H1 (cell line): ENCODE measurements around the gene DDT. TPM values are rescaled to one million over a fixed set of nuclear protein-coding genes. Genes with fewer than 3 reads are reported as not detected.
A peak's percentile ranks its signal among the peaks of the same experiment; 100 is the strongest.

ENCODE experiments used
- CTCF ChIA-PET: fragments of 300-600 bp; sonication (Branson Sonifier 250); formaldehyde crosslinking; loops from one replicate; lab custom pipeline; 2021; ENCODE audit not compliant: partially characterized antibody; lab: Charles Lee
- POLR2A ChIA-PET: fragments of 300-600 bp; sonication (Branson Sonifier 250); formaldehyde crosslinking; loops from one replicate; lab custom pipeline; 2021; ENCODE audit warnings: inconsistent platforms; ENCODE audit not compliant: partially characterized antibody; lab: Charles Lee
- DNase-seq, 2 experiments: peaks; one replicate each; pipeline versions ENCODE4 v3.0.0 to v3.0.0-alpha.2; 2010 to 2022; ENCODE audit warnings: low spot score in 2 of 2, low read depth in 1 of 2, mixed read lengths in 1 of 2
- FAIRE-seq: peaks from 2 replicates; lab custom pipeline; 2011; peaks lifted over from hg19 to GRCh38; lab: Jason Lieb, UNC
- H2AFZ ChIP-seq: 2 replicates; pipeline ENCODE4 v1.8.1; 2012; ENCODE audit warnings: low read length, inconsistent platforms
- H2AK5ac ChIP-seq: 2 replicates; pipeline ENCODE4 v1.6.1; 2013; ENCODE audit warnings: low read depth, low read length
- H2BK120ac ChIP-seq: replicated peaks from 2 replicates; pipeline ENCODE3; 2013; ENCODE audit warnings: low read depth, low read length, inconsistent platforms
- H2BK12ac ChIP-seq: 2 replicates; pipeline ENCODE4 v1.6.1; 2013; ENCODE audit warnings: low read depth, low read length
- H2BK15ac ChIP-seq: 2 replicates; pipeline ENCODE4 v1.6.1; 2013; ENCODE audit warnings: low read length
- H2BK20ac ChIP-seq: 2 replicates; pipeline ENCODE4 v1.6.1; 2013; ENCODE audit warnings: low read length
- H2BK5ac ChIP-seq: 2 replicates; pipeline ENCODE4 v1.6.1; 2013; ENCODE audit warnings: low read depth, low read length
- H3K14ac ChIP-seq: 2 replicates; pipeline ENCODE4 v1.6.1; 2013; ENCODE audit warnings: inconsistent platforms; ENCODE audit not compliant: insufficient read length
- H3K18ac ChIP-seq: 2 replicates; pipeline ENCODE4 v1.6.1; 2013; ENCODE audit warnings: low read length; ENCODE audit errors: extremely low read depth
- H3K23ac ChIP-seq: 2 replicates; pipeline ENCODE4 v1.6.1; 2013; ENCODE audit warnings: inconsistent platforms; ENCODE audit not compliant: insufficient read length
- H3K23me2 ChIP-seq: 2 replicates; pipeline ENCODE4 v1.6.1; 2013; ENCODE audit warnings: low read depth, low read length
- H3K27ac ChIP-seq: 2 replicates; pipeline ENCODE4 v1.6.1; 2011; ENCODE audit warnings: low read depth, low read length, inconsistent platforms
- H3K27me3 ChIP-seq, 4 experiments: replicated peaks in 1 of 4; 1 replicate in 1 of 4; 2 replicates in 3 of 4; pipeline versions ENCODE4 v1.6.1 to v1.8.1; 2011 to 2013; ENCODE audit warnings: low read length in 3 of 4, mild to moderate bottlenecking in 3 of 4, inconsistent platforms in 2 of 4, mixed read lengths in 2 of 4, moderate library complexity in 1 of 4; ENCODE audit not compliant: control insufficient read depth in 3 of 4, insufficient read depth in 3 of 4; ENCODE audit errors: extremely low read depth in 1 of 4
- H3K36me3 ChIP-seq, 4 experiments: 2 replicates each; pipeline versions ENCODE4 v1.6.1 to v1.8.1; 2011 to 2013; ENCODE audit warnings: mild to moderate bottlenecking in 4 of 4, low read length in 3 of 4, moderate library complexity in 2 of 4, control low read depth in 1 of 4, inconsistent platforms in 1 of 4; ENCODE audit not compliant: insufficient read depth in 4 of 4, control insufficient read depth in 2 of 4
- H3K4ac ChIP-seq: replicated peaks from 2 replicates; pipeline ENCODE3; 2013; ENCODE audit warnings: low read length, low read depth, mixed read lengths, inconsistent platforms; ENCODE audit not compliant: insufficient read length
- H3K4me1 ChIP-seq, 4 experiments: replicated peaks in 1 of 4; 1 replicate in 1 of 4; 2 replicates in 3 of 4; pipeline versions ENCODE4 v1.6.1 to v1.8.1; 2011 to 2013; ENCODE audit warnings: low read length in 3 of 4, inconsistent platforms in 2 of 4, mixed read lengths in 1 of 4; ENCODE audit not compliant: insufficient read depth in 4 of 4, control insufficient read depth in 3 of 4
- H3K4me2 ChIP-seq, 2 experiments: 2 replicates each; pipeline versions ENCODE4 v1.6.1 to v1.8.1; 2011 to 2013; ENCODE audit warnings: low read depth in 2 of 2, low read length in 2 of 2, control low read depth in 1 of 2, inconsistent platforms in 1 of 2, mild to moderate bottlenecking in 1 of 2; ENCODE audit not compliant: insufficient read depth in 1 of 2
- H3K4me3 ChIP-seq, 4 experiments: fragments of 200-600, 300-600 bp in 1 of 4; sonication (generic), shearing (Covaris generic), sonication (Bioruptor Twin) in 1 of 4; 2 replicates each; pipeline versions ENCODE4 v1.5.1 to v1.8.1; 2011 to 2016; ENCODE audit warnings: low read length in 4 of 4, low read depth in 3 of 4, control low read depth in 2 of 4, inconsistent platforms in 2 of 4, mild to moderate bottlenecking in 2 of 4, mixed read lengths in 1 of 4, moderate library complexity in 1 of 4; ENCODE audit not compliant: insufficient read depth in 2 of 4; ENCODE audit errors: extremely low read depth in 1 of 4
- H3K56ac ChIP-seq: replicated peaks from 2 replicates; pipeline ENCODE3; 2013; ENCODE audit warnings: low read depth, mild to moderate bottlenecking, mixed read lengths, low read length, inconsistent platforms; ENCODE audit not compliant: insufficient read length
- H3K79me1 ChIP-seq: 2 replicates; pipeline ENCODE4 v1.6.1; 2013; ENCODE audit warnings: low read depth, low read length, control low read depth
- H3K79me2 ChIP-seq, 2 experiments: 2 replicates each; pipeline versions ENCODE4 v1.6.1 to v1.8.1; 2012 to 2013; ENCODE audit warnings: low read length in 2 of 2, mild to moderate bottlenecking in 2 of 2, inconsistent platforms in 1 of 2; ENCODE audit not compliant: insufficient read depth in 2 of 2, control insufficient read depth in 1 of 2
- H3K9ac ChIP-seq, 4 experiments: replicated peaks in 1 of 4; 1 replicate in 1 of 4; 2 replicates in 3 of 4; pipeline versions ENCODE4 v1.6.1 to v1.8.1; 2011 to 2013; ENCODE audit warnings: low read depth in 3 of 4, low read length in 3 of 4, control low read depth in 2 of 4, mild to moderate bottlenecking in 2 of 4, moderate library complexity in 2 of 4, inconsistent platforms in 1 of 4; ENCODE audit errors: extremely low read depth in 1 of 4
- H3K9me3 ChIP-seq, 2 experiments: 2 replicates each; pipeline versions ENCODE4 v1.6.1 to v1.8.1; 2012 to 2013; ENCODE audit warnings: mild to moderate bottlenecking in 2 of 2, moderate library complexity in 2 of 2, control low read depth in 1 of 2, inconsistent platforms in 1 of 2, low read depth in 1 of 2, low read length in 1 of 2, mixed read lengths in 1 of 2; ENCODE audit not compliant: insufficient read depth in 2 of 2
- H4K20me1 ChIP-seq, 2 experiments: replicated peaks in 1 of 2; 2 replicates each; pipeline versions ENCODE3 to v1.8.1; 2011 to 2013; ENCODE audit warnings: inconsistent platforms in 2 of 2, low read length in 2 of 2, mild to moderate bottlenecking in 1 of 2; ENCODE audit not compliant: insufficient read depth in 2 of 2, control insufficient read depth in 1 of 2
- H4K5ac ChIP-seq: 2 replicates; pipeline ENCODE4 v1.6.1; 2013; ENCODE audit warnings: low read length, low read depth, mixed read lengths, inconsistent platforms; ENCODE audit not compliant: insufficient read length
- H4K8ac ChIP-seq: 2 replicates; pipeline ENCODE4 v1.8.0; 2013; ENCODE audit warnings: mild to moderate bottlenecking, moderate library complexity, low read length, inconsistent platforms; ENCODE audit not compliant: insufficient read depth; ENCODE audit errors: extremely low read depth
- H4K91ac ChIP-seq: replicated peaks from 2 replicates; pipeline ENCODE3; 2013; ENCODE audit warnings: low read length, mixed read lengths, inconsistent platforms; ENCODE audit not compliant: insufficient read length
- CHD2 ChIP-seq: IDR thresholded peaks from 2 replicates; pipeline ENCODE4 v1.6.1; 2012; ENCODE audit warnings: low read length, improper control_type of control experiment
- EGR1 ChIP-seq: IDR thresholded peaks from 2 replicates; pipeline ENCODE4 v1.6.1; 2011; ENCODE audit warnings: low read depth, low read length, borderline replicate concordance
- POLR2A ChIP-seq, 2 experiments: IDR thresholded peaks; 1 replicate in 1 of 2; 2 replicates in 1 of 2; pipeline ENCODE4 v1.6.1; 2011; ENCODE audit warnings: low read depth in 2 of 2, low read length in 2 of 2, mild to moderate bottlenecking in 2 of 2; ENCODE audit errors: control extremely low read depth in 1 of 2
- SAP30 ChIP-seq: fragments of 300-600 bp; sonication (generic); IDR thresholded peaks from 2 replicates; pipeline ENCODE4 v1.7.1; 2012; ENCODE audit warnings: low read length, moderate library complexity, mild to moderate bottlenecking, inconsistent platforms; ENCODE audit not compliant: insufficient read depth, insufficient replicate concordance
- SP4 ChIP-seq: IDR thresholded peaks from 2 replicates; pipeline ENCODE4 v1.6.1; 2012; ENCODE audit warnings: low read length, inconsistent platforms
- TAF7 ChIP-seq: optimal IDR thresholded peaks from 2 replicates; pipeline ENCODE3; 2011; ENCODE audit warnings: low read depth, mild to moderate bottlenecking, inconsistent platforms, low read length, moderate library complexity, borderline replicate concordance
- ZNF274 ChIP-seq: IDR thresholded peaks from 2 replicates; pipeline ENCODE4 v1.7.0; 2012; ENCODE audit warnings: low read length, borderline replicate concordance; ENCODE audit errors: extremely low read depth
- WGBS, 2 experiments: shearing (Covaris generic) in 1 of 2; methylation state at CpG; one replicate each; pipeline versions ENCODE4 v1.1.6 to v1.1.7; 2013 to 2015; ENCODE audit warnings: low lambda C conversion rate in 2 of 2, mixed read lengths in 2 of 2, inconsistent platforms in 1 of 2, low coverage in 1 of 2, missing lambda C conversion rate in 1 of 2; ENCODE audit not compliant: insufficient replicate concordance in 2 of 2, insufficient coverage in 1 of 2, insufficient read length in 1 of 2; ENCODE audit errors: extremely low coverage in 1 of 2, missing lambda C conversion rate in 1 of 2; 5-methylcytosine and 5-hydroxymethylcytosine counted together
- polyA plus RNA-seq, 7 experiments: library from polyadenylated mRNA; depleted of rRNA in 3 of 7; stranded (reverse) in 5 of 7; unstranded in 2 of 7; fragments of >200 nt in 5 of 7; fragments of 200-250 nt in 2 of 7; gene quantifications; 1 replicate in 5 of 7; 2 replicates in 1 of 7; 4 replicates in 1 of 7; pipeline versions ENCODE4 v1.2.1 to v1.2.3, GENCODE V29; 2011 to 2013; ENCODE audit warnings: missing spikeins in 2 of 7, mixed read lengths in 2 of 7
- total RNA-seq: library from RNA; stranded (reverse); fragmentation: NEBNext Ultra II Directional; extraction: Animal tissue kit (Norgen Biotek cat#: 25700); gene quantifications from 2 replicates; pipeline ENCODE4 v1.2.1, GENCODE V29; 2021

The DDT gene
- total and polyA plus RNA-seq, 2 of the 8 experiments (the other 6 are each of a cell fraction or from before 2014, with no cell fraction given), result 106 to 341 TPM

DNA sequence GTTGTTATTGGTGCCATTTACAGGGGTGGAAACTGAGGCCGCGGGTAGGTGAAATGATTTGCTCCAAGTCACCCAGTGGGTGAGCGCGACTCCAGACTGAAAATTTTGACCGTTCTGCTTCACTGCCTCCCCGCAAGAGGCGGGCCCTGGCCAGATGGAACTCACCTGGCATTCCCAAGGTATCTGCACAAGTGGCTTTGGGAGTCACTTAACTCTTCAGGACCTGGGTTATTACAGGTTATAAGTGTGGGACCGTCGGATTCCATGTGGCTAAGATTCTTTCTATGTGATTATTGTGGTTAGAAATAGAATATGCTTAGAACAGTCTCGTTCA, 37.5 kb upstream of the DDT start:
- Histone ChIP-seq H4K8ac (peak overlapping the region; percentile 86; the same call in 1 of the 2 replicates), H2BK20ac (no peak overlapping the region), H2BK15ac (no peak overlapping the region), H3K79me2 (peaks cover 0 to 40% of the 10 kb centered on the region in 2 experiments; a peak in 2 of 4 replicates), H2BK12ac (no peak overlapping the region), H2AK5ac (no peak overlapping the region), H3K23ac (no peak overlapping the region), H4K20me1 (no peaks in the 10 kb centered on the region), H3K36me3 (no peaks in the 10 kb centered on the region), H3K4ac (no peak overlapping the region), H2BK5ac (peak overlapping the region; percentile 44; the same call in 1 of the 2 replicates), H4K5ac (peak overlapping the region; percentile 55), H3K56ac (no peak overlapping the region), H3K4me1 (peaks cover 0 to 3% (median 2%) of the 10 kb centered on the region in 4 experiments; a peak in 4 of 7 replicates), H3K79me1 (peaks cover 4% of the 10 kb centered on the region), H3K27me3 (no peaks in the 10 kb centered on the region; a peak in 1 of 7 replicates), H2AFZ (0 out of 2 replicates have a peak overlapping the region, but pooled peaks have one; percentile 5), H3K14ac (no peak overlapping the region), H2BK120ac (no peak overlapping the region), H3K9ac (peak overlapping the region in 3 of 4 experiments; percentile 46 to 65 (median 59); a peak in 6 of 7 replicates), H3K23me2 (peaks cover 6% of the 10 kb centered on the region; the same call in 1 of the 2 replicates), H3K9me3 (no peaks in the 10 kb centered on the region), H3K4me3 (peak overlapping the region; percentile 71 to 88 (median 81)), H3K27ac (0 out of 2 replicates have a peak overlapping the region, but pooled peaks have one; percentile 47), H4K91ac (peak overlapping the region; percentile 34), H3K4me2 (peak overlapping the region; percentile 62 to 76), H3K18ac (0 out of 2 replicates have a peak overlapping the region, but pooled peaks have one; percentile 84)
- ChIA-PET CTCF (no interaction called here), POLR2A (interaction anchor here (1.0 to 1.1 kb wide), 2 partner anchors 8 to 28 kb away, joined by 3 read pairs; no protein-coding TSS in a partner anchor)
- no peak for TF ChIP-seq EGR1
- TF ChIP-seq SP4, result no peak
- no peak for TF ChIP-seq POLR2A (IDR thresholded peaks at IDR 0.05; ENCODE audit: control extremely low read depth in 1 of 2, low read depth in 2 of 2, low read length in 2 of 2)
- TF ChIP-seq CHD2, result no peak
- no peak for TF ChIP-seq ZNF274
- no peak for TF ChIP-seq TAF7
- peak; percentile 17 for TF ChIP-seq SAP30
- DNase-seq (no peak), FAIRE-seq (no peak)
- WGBS, 2 experiments, result 6% methylated on average over 10 of the region's 10 CpGs; no CpG with 5 or more reads in 1 of the 2 experiments
